SK-N-SH (cell line): ENCODE measurements around the gene ZKSCAN3. TPM values are rescaled to one million over a fixed set of nuclear protein-coding genes. Genes with fewer than 3 reads are reported as not detected.
"Not testable (repeated sequence)": the region's sequence is repeated elsewhere in the genome, so short reads cannot be mapped to it uniquely, and the experiment has no call there.

ENCODE experiments used
- CTCF ChIA-PET: fragments of 300-600, 350-600 bp; formaldehyde crosslinking; extraction: SDS; loops from one replicate; lab custom pipeline; 2021; lab: Yijun Ruan, JAX
- POLR2A ChIA-PET: fragments of 350-600 bp; sonication (Branson Sonifier 250); formaldehyde crosslinking; extraction: SDS; loops from one replicate; lab custom pipeline; 2020; ENCODE audit warnings: antibody characterized with exemption, inconsistent platforms; lab: Yijun Ruan, JAX
- DNase-seq: peaks from one replicate; pipeline ENCODE4 v3.0.0; 2012
- H2AFZ ChIP-seq: fragments of 200-600 bp; sonication (generic); 2 replicates; pipeline ENCODE4 v1.8.1; 2016; ENCODE audit warnings: antibody characterized with exemption, mild to moderate bottlenecking, low read depth
- H3F3A ChIP-seq: fragments of 200-600 bp; sonication (generic); replicated peaks from 2 replicates; pipeline ENCODE3; 2016; ENCODE audit warnings: antibody characterized with exemption, mild to moderate bottlenecking; ENCODE audit not compliant: insufficient read depth
- H3K27ac ChIP-seq, 2 experiments: fragments of 200-500 bp in 1 of 2; fragments of 200-600 bp in 1 of 2; sonication (Bioruptor generic) in 1 of 2; sonication (generic), shearing (Covaris generic) in 1 of 2; 2 replicates each; pipeline versions ENCODE4 v1.5.1 to v1.6.1; 2014 to 2016; ENCODE audit warnings: low read depth in 2 of 2, inconsistent platforms in 1 of 2, low read length in 1 of 2, mild to moderate bottlenecking in 1 of 2, mixed read lengths in 1 of 2
- H3K27me3 ChIP-seq: fragments of 200-600 bp; sonication (generic), shearing (Covaris generic); 2 replicates; pipeline ENCODE4 v1.6.1; 2016; ENCODE audit warnings: mixed run types; ENCODE audit not compliant: insufficient read depth
- H3K36me3 ChIP-seq, 2 experiments: fragments of 200-500 bp in 1 of 2; fragments of 200-600 bp in 1 of 2; sonication (Bioruptor generic) in 1 of 2; sonication (generic) in 1 of 2; replicated peaks in 1 of 2; 2 replicates each; pipeline versions ENCODE3 to v1.5.1; 2014 to 2016; ENCODE audit warnings: low read length in 1 of 2, mild to moderate bottlenecking in 1 of 2; ENCODE audit not compliant: insufficient read depth in 2 of 2, control insufficient read depth in 1 of 2
- H3K4me1 ChIP-seq, 2 experiments: fragments of 200-500 bp in 1 of 2; fragments of 200-600 bp in 1 of 2; sonication (Bioruptor generic) in 1 of 2; sonication (generic), shearing (Covaris generic) in 1 of 2; 2 replicates each; pipeline versions ENCODE4 v1.5.1 to v1.6.1; 2014 to 2016; ENCODE audit warnings: low read depth in 1 of 2, low read length in 1 of 2, mixed run types in 1 of 2; ENCODE audit not compliant: insufficient read depth in 2 of 2, control insufficient read depth in 1 of 2
- H3K4me2 ChIP-seq: fragments of 200-600 bp; sonication (generic), shearing (Covaris generic); 2 replicates; pipeline ENCODE4 v1.6.1; 2017; ENCODE audit warnings: mixed run types
- H3K4me3 ChIP-seq, 2 experiments: fragments of 200-500 bp in 1 of 2; fragments of 200-600 bp in 1 of 2; sonication (Bioruptor generic) in 1 of 2; sonication (generic), shearing (Covaris generic) in 1 of 2; 2 replicates each; pipeline versions ENCODE4 v1.5.1 to v1.8.1; 2014 to 2016; ENCODE audit warnings: low read depth in 2 of 2, inconsistent platforms in 1 of 2, low read length in 1 of 2, mild to moderate bottlenecking in 1 of 2, mixed read lengths in 1 of 2, moderate library complexity in 1 of 2
- H3K79me2 ChIP-seq: fragments of 200-600 bp; sonication (generic); 2 replicates; pipeline ENCODE4 v1.8.1; 2017; ENCODE audit warnings: mild to moderate bottlenecking; ENCODE audit not compliant: insufficient read depth
- H3K9ac ChIP-seq: fragments of 200-600 bp; sonication (generic); 2 replicates; pipeline ENCODE4 v1.6.1; 2017; ENCODE audit warnings: mixed run types
- H3K9me2 ChIP-seq: fragments of 200-600 bp; sonication (generic); 2 replicates; pipeline ENCODE4 v1.6.1; 2017; ENCODE audit warnings: mixed run types
- H3K9me3 ChIP-seq: fragments of 200-600 bp; sonication (generic); 2 replicates; pipeline ENCODE4 v1.6.1; 2017; ENCODE audit warnings: mixed run types, mild to moderate bottlenecking, moderate library complexity
- H4K20me1 ChIP-seq: fragments of 200-600 bp; sonication (generic); 2 replicates; pipeline ENCODE4 v1.6.1; 2017; ENCODE audit warnings: mild to moderate bottlenecking, mixed run types; ENCODE audit not compliant: insufficient read depth
- CHD2 ChIP-seq: fragments of 150-350 bp; IDR thresholded peaks from 2 replicates; pipeline ENCODE4 v1.6.1; 2018; ENCODE audit warnings: low read length; ENCODE audit not compliant: partially characterized antibody
- EP300 ChIP-seq, 2 experiments: IDR thresholded peaks; 2 replicates each; pipeline versions ENCODE4 v1.4.0 to v1.6.1; 2012; ENCODE audit warnings: borderline replicate concordance in 1 of 2, low read depth in 1 of 2, low read length in 1 of 2
- FOXJ3 ChIP-seq: sonication (generic); formaldehyde crosslinking; IDR thresholded peaks from 2 replicates; pipeline ENCODE4 v1.5.1; 2020; ENCODE audit warnings: mild to moderate bottlenecking, missing genetic modification reagents
- GABPA ChIP-seq: IDR thresholded peaks from 2 replicates; pipeline ENCODE4 v1.4.0; 2012; ENCODE audit warnings: low read depth, mild to moderate bottlenecking
- GATA2 ChIP-seq: sonication (generic); formaldehyde crosslinking; IDR thresholded peaks from 2 replicates; pipeline ENCODE4 v1.5.0; 2020; ENCODE audit warnings: mild to moderate bottlenecking, missing genetic modification reagents
- JUND ChIP-seq: IDR thresholded peaks from 2 replicates; pipeline ENCODE4 v1.4.0; 2012
- MXI1 ChIP-seq: IDR thresholded peaks from 2 replicates; pipeline ENCODE4 v1.6.1; 2012; ENCODE audit warnings: mild to moderate bottlenecking, low read depth, low read length, improper control_type of control experiment
- NFIC ChIP-seq: IDR thresholded peaks from 2 replicates; pipeline ENCODE4 v1.4.0; 2012; ENCODE audit warnings: borderline replicate concordance
- RAD21 ChIP-seq: IDR thresholded peaks from 2 replicates; pipeline ENCODE4 v1.6.1; 2012; ENCODE audit warnings: mild to moderate bottlenecking, low read length
- RCOR1 ChIP-seq: fragments of 150-350 bp; IDR thresholded peaks from 2 replicates; pipeline ENCODE4 v1.6.1; 2017; ENCODE audit warnings: antibody characterized with exemption, low read length
- SMC3 ChIP-seq: IDR thresholded peaks from 2 replicates; pipeline ENCODE4 v1.6.1; 2012; ENCODE audit warnings: low read depth, low read length, improper control_type of control experiment
- ZBTB33 ChIP-seq: IDR thresholded peaks from 2 replicates; pipeline ENCODE4 v1.4.0; 2012; ENCODE audit warnings: low read depth, borderline replicate concordance
- WGBS: methylation state at CpG from one replicate; pipeline ENCODE4 v1.1.6; 2017; ENCODE audit warnings: low lambda C conversion rate; 5-methylcytosine and 5-hydroxymethylcytosine counted together
- polyA plus RNA-seq, 3 experiments: library from polyadenylated mRNA; depleted of rRNA; stranded (reverse); fragments of >200 nt; gene quantifications; 2 replicates each; pipeline ENCODE4 v1.2.3, GENCODE V29; 2012
- TF ChIP-seq, protein P1 (sequence below): IDR thresholded peaks from 2 replicates; pipeline ENCODE4; 2012

ZKSCAN3 gene
- polyA plus RNA-seq, 1 of the 3 experiments (the other 2 are of a cell fraction): 2.6 TPM

DNA sequence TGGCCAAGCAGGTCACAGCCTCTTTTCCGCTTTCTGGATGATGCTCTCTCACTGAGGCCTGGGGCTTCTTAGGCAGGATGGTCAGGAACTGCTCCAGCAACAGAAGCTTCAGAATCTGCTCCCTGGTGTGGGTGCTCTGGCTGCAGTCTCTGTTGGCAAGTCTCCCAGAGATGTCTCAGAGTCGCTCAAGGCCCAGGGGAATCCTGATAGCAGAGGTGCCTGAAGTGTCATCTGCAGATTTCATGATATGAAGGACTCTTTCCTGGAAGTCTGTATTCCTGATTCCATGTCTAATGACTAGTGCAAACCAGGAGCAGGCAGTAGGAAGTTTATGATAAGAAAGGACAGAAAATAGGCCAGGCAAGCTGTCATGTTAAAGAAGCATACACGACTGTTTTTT lies 34.1 kb upstream of the ZKSCAN3 start:
- Histone ChIP-seq H3K36me3 (no peaks in the 10 kb centered on the region), H3K79me2 (no peaks in the 10 kb centered on the region), H2AFZ (no peak overlapping the region), H3K4me2 (no peak overlapping the region), H3K9ac (no peak overlapping the region), H3F3A (no peaks in the 10 kb centered on the region), H3K9me2 (no peaks in the 10 kb centered on the region), H4K20me1 (no peaks in the 10 kb centered on the region), H3K4me1 (peaks cover 0 to 8% of the 10 kb centered on the region in 2 experiments; a peak in 2 of 4 replicates), H3K9me3 (no peaks in the 10 kb centered on the region), H3K27me3 (no peaks in the 10 kb centered on the region), H3K27ac (peak overlapping the region in 1 of 2 experiments; percentile 12; a peak in 1 of 4 replicates), H3K4me3 (no peak overlapping the region)
- peak in 1 of 2 experiments; percentile 51; a peak in 1 of 4 replicates for TF ChIP-seq EP300 (IDR thresholded peaks at IDR 0.05; ENCODE audit: borderline replicate concordance in 1 of 2, low read depth in 1 of 2, low read length in 1 of 2)
- TF ChIP-seq MXI1: peak; percentile 33; the same call in 1 of the 2 replicates
- TF ChIP-seq GABPA: no peak
- peak; percentile 30; the same call in 1 of the 2 replicates for TF ChIP-seq NFIC
- TF ChIP-seq GATA2 (CRISPR knock-in tag): peak; percentile 59
- TF ChIP-seq, protein P1, sequence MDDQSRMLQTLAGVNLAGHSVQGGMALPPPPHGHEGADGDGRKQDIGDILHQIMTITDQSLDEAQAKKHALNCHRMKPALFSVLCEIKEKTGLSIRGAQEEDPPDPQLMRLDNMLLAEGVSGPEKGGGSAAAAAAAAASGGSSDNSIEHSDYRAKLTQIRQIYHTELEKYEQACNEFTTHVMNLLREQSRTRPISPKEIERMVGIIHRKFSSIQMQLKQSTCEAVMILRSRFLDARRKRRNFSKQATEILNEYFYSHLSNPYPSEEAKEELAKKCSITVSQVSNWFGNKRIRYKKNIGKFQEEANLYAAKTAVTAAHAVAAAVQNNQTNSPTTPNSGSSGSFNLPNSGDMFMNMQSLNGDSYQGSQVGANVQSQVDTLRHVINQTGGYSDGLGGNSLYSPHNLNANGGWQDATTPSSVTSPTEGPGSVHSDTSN: no peak
- peak; percentile 16 for TF ChIP-seq RAD21
- TF ChIP-seq FOXJ3 (CRISPR knock-in tag): 0 out of 2 replicates have a peak, but pooled peaks have one; percentile 23
- peak; percentile 47 for TF ChIP-seq CHD2
- peak; percentile 58; the same call in 1 of the 2 replicates for TF ChIP-seq RCOR1
- POLR2A ChIA-PET: interaction anchor here (2.3 kb wide), 1 partner anchor 20 kb away, joined by 8 read pairs; no protein-coding TSS in a partner anchor
- DNase-seq: peak; percentile 55
- CTCF ChIA-PET: interaction anchor here (0.6 to 2.3 kb wide), 3 partner anchors 17 to 49 kb away, joined by 3 to 6 read pairs (median 5); no protein-coding TSS in a partner anchor
- 48% methylated on average over 3 of the region's 3 CpGs for WGBS

DNA sequence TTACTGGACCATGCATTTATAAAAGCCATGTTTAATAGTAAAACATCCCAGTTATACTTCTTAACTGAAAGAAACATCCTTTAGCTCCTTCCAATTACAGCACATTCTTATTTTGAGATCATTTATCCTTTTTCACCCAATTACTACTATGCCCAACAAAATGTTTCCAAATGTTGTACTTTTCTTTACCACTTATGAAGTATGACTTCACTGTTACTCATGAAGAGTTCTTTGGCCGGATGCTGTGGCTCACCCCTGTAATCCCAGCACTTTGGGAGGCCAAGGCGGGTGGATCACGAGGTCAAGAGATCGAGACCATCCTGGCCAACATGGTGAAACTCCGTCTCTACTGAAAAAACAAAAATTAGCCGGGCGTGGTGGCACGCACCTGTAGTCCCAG lies 31.9 kb upstream of the ZKSCAN3 start:
- ChIA-PET CTCF (interaction anchor here (0.6 kb wide), 1 partner anchor 178 kb away, joined by 3 read pairs; no protein-coding TSS in a partner anchor), POLR2A (interaction anchor here (1.1 kb wide), 1 partner anchor 51 kb away, joined by 3 read pairs; no protein-coding TSS in a partner anchor)
- 93% methylated on average over 8 of the region's 8 CpGs for whole genome bisulfite sequencing

GRCh38 chr6:28322661-28323060 lies 27.1 kb upstream of the ZKSCAN3 start:
- H3K36me3 ChIP-seq: peaks cover 6 to 11% of the 10 kb centered on the region in 2 experiments
- H3K9ac ChIP-seq: no peak overlapping the region
- ChIA-PET CTCF (no interaction called here), POLR2A (interaction anchor here (1.1 kb wide), 1 partner anchor 13 kb away, joined by 4 read pairs; the partner anchor contains the start of gene ZSCAN31)
- no peaks in the 10 kb centered on the region for H3K79me2 ChIP-seq
- no peak overlapping the region for H3K27ac ChIP-seq
- H4K20me1 ChIP-seq: no peaks in the 10 kb centered on the region
- H3K4me2 ChIP-seq: no peak overlapping the region
- WGBS: 97% methylated on average over 3 of the region's 3 CpGs
- TF ChIP-seq MXI1: no peak
- TF ChIP-seq SMC3: no peak
- no peak for TF ChIP-seq ZBTB33
- TF ChIP-seq JUND: no peak
- H2AFZ ChIP-seq: no peak overlapping the region
- H3K4me1 ChIP-seq: no peaks in the 10 kb centered on the region
- peaks cover 4% of the 10 kb centered on the region for H3K9me3 ChIP-seq
- no peak overlapping the region for H3K4me3 ChIP-seq
- no peaks in the 10 kb centered on the region for H3K9me2 ChIP-seq
- no peaks in the 10 kb centered on the region for H3K27me3 ChIP-seq
- DNase-seq: no peak
- H3F3A ChIP-seq: no peaks in the 10 kb centered on the region

More for the DNA sequence above, 31.9 kb upstream of the ZKSCAN3 start:
- not testable (repeated sequence) for H3K4me2 ChIP-seq, H3K9ac ChIP-seq, H3F3A ChIP-seq, H3K36me3 ChIP-seq, H2AFZ ChIP-seq, H3K9me3 ChIP-seq, H4K20me1 ChIP-seq, H3K4me1 ChIP-seq, H3K9me2 ChIP-seq, H3K27ac ChIP-seq, H3K27me3 ChIP-seq, H3K4me3 ChIP-seq, H3K79me2 ChIP-seq, DNase-seq
